OCI-LY3 (cell line): Measurements from ENCODE around the gene CDH23.

Source experiments
- EZH2phosphoT487 ChIP-seq: fragments of 200-600 bp; shearing (Covaris generic); IDR thresholded peaks from 2 replicates; pipeline ENCODE4 v1.6.1; 2018; ENCODE audit warnings: antibody characterized with exemption, mixed run types, low read depth
- TF ChIP-seq, protein P1 (sequence below): fragments of 200-600, 300-600 bp; sonication (generic); IDR thresholded peaks from 2 replicates; pipeline ENCODE4 v1.5.1; 2014; ENCODE audit warnings: antibody characterized with exemption, low read length, low read depth

DNA sequence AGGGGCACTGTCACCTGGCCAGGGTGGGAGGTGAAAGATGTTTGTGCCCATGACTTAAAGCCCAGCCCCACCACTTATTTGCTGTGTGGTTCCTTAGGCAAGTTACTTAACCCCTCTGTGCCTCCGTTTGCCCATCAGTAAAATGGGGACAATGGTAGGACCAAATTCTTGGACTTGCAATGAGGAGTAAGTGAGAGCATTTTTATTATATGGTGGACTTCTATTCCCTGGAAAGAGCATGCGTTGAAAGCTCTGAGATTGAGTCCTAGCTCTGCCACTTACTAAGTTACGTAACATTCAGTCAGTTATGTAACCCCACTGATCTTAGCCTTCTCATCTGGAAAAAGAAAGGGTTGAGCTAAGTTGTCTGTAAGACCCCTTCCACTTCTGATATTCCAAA is 357.8 kb downstream of the CDH23 start:
- TF ChIP-seq, protein P1, sequence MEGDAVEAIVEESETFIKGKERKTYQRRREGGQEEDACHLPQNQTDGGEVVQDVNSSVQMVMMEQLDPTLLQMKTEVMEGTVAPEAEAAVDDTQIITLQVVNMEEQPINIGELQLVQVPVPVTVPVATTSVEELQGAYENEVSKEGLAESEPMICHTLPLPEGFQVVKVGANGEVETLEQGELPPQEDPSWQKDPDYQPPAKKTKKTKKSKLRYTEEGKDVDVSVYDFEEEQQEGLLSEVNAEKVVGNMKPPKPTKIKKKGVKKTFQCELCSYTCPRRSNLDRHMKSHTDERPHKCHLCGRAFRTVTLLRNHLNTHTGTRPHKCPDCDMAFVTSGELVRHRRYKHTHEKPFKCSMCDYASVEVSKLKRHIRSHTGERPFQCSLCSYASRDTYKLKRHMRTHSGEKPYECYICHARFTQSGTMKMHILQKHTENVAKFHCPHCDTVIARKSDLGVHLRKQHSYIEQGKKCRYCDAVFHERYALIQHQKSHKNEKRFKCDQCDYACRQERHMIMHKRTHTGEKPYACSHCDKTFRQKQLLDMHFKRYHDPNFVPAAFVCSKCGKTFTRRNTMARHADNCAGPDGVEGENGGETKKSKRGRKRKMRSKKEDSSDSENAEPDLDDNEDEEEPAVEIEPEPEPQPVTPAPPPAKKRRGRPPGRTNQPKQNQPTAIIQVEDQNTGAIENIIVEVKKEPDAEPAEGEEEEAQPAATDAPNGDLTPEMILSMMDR = no peak
- no peak for TF ChIP-seq EZH2phosphoT487
